Measurements from ENCODE around the gene UGT1A1.

The UGT1A1 gene

GRCh38 chr2:233817995-233818638 is 58.0 kb downstream of the UGT1A1 start:
- H3K27ac ChIP-seq (ENCODE audit: insufficient read depth in 1 of 2, low read depth in 1 of 2, low read length in 2 of 2, poor library complexity in 1 of 2, severe bottlenecking in 2 of 2), result no peak overlapping the region
- POLR2A ChIA-PET, result interaction anchor here (0.7 kb wide), 1 partner anchor 32 kb away, joined by 3 read pairs; no protein-coding TSS in a partner anchor
- peaks cover 0 to 4% (median 0%) of the 10 kb centered on the region in 5 experiments for H3K27me3 ChIP-seq (replicated peaks in 2 of 5; ENCODE audit: control insufficient read depth in 4 of 5, insufficient read depth in 5 of 5, low read length in 4 of 5)
- DNase-seq, result no peak
- H3K36me3 ChIP-seq (ENCODE audit: control insufficient read depth in 4 of 4, insufficient read depth in 4 of 4, low read length in 3 of 4), result no peaks in the 10 kb centered on the region
- CTCF ChIA-PET, result no interaction called here
- WGBS (ENCODE audit: insufficient coverage), result 100% methylated on average over 11 of the region's 11 CpGs
- H3K4me1 ChIP-seq (ENCODE audit: control extremely low read depth in 1 of 4, control insufficient read depth in 4 of 4, insufficient read depth in 4 of 4, low read length in 3 of 4), result no peaks in the 10 kb centered on the region
- H3K4me3 ChIP-seq (ENCODE audit: control insufficient read depth in 1 of 7, extremely low read depth in 1 of 7, insufficient read depth in 4 of 7, low read depth in 2 of 7, low read length in 6 of 7), result no peak overlapping the region
- H3K9me3 ChIP-seq (ENCODE audit: control extremely low read depth in 1 of 5, control insufficient read depth in 4 of 5, insufficient read depth in 2 of 5, low read depth in 1 of 5, low read length in 4 of 5), result no peaks in the 10 kb centered on the region

- 77% methylated on average over 10 of the region's 17 CpGs for WGBS (ENCODE audit: insufficient coverage)
- Histone ChIP-seq H3K27ac (ENCODE audit: insufficient read depth in 1 of 2, low read depth in 1 of 2, low read length in 2 of 2, poor library complexity in 1 of 2, severe bottlenecking in 2 of 2) (no peak overlapping the region), H3K36me3 (ENCODE audit: control insufficient read depth in 4 of 4, insufficient read depth in 4 of 4, low read length in 3 of 4) (no peaks in the 10 kb centered on the region), H3K4me1 (ENCODE audit: control extremely low read depth in 1 of 4, control insufficient read depth in 4 of 4, insufficient read depth in 4 of 4, low read length in 3 of 4) (no peaks in the 10 kb centered on the region), H3K4me3 (ENCODE audit: control insufficient read depth in 1 of 7, extremely low read depth in 1 of 7, insufficient read depth in 4 of 7, low read depth in 2 of 7, low read length in 6 of 7) (no peak overlapping the region), H3K27me3 (replicated peaks in 2 of 5; ENCODE audit: control insufficient read depth in 4 of 5, insufficient read depth in 5 of 5, low read length in 4 of 5) (peaks cover 0 to 4% (median 0%) of the 10 kb centered on the region in 5 experiments), H3K9me3 (ENCODE audit: control extremely low read depth in 1 of 5, control insufficient read depth in 4 of 5, insufficient read depth in 2 of 5, low read depth in 1 of 5, low read length in 4 of 5) (no peaks in the 10 kb centered on the region)
- DNase-seq, result no peak
- ChIA-PET CTCF (no interaction called here), POLR2A (no interaction called here)
Observed at GRCh38 chr2:233818639-233819621, 58.9 kb downstream of the UGT1A1 start.

GRCh38 chr2:233819884-233820773 is 60.1 kb downstream of the UGT1A1 start:
- no peak overlapping the region for H3K4me3 ChIP-seq (ENCODE audit: control insufficient read depth in 1 of 7, extremely low read depth in 1 of 7, insufficient read depth in 4 of 7, low read depth in 2 of 7, low read length in 6 of 7)
- H3K9me3 ChIP-seq (ENCODE audit: control extremely low read depth in 1 of 5, control insufficient read depth in 4 of 5, insufficient read depth in 2 of 5, low read depth in 1 of 5, low read length in 4 of 5), result no peaks in the 10 kb centered on the region
- no peaks in the 10 kb centered on the region for H3K4me1 ChIP-seq (ENCODE audit: control extremely low read depth in 1 of 4, control insufficient read depth in 4 of 4, insufficient read depth in 4 of 4, low read length in 3 of 4)
- H3K36me3 ChIP-seq (ENCODE audit: control insufficient read depth in 4 of 4, insufficient read depth in 4 of 4, low read length in 3 of 4), result no peaks in the 10 kb centered on the region
- POLR2A ChIA-PET, result interaction anchor here (0.7 kb wide), 1 partner anchor 10 kb away, joined by 3 read pairs; no protein-coding TSS in a partner anchor
- no peak for DNase-seq
- WGBS (ENCODE audit: insufficient coverage), result 91% methylated on average over 14 of the region's 18 CpGs
- CTCF ChIA-PET, result no interaction called here
- H3K27me3 ChIP-seq (replicated peaks in 2 of 5; ENCODE audit: control insufficient read depth in 4 of 5, insufficient read depth in 5 of 5, low read length in 4 of 5), result no peaks in the 10 kb centered on the region
- H3K27ac ChIP-seq (ENCODE audit: insufficient read depth in 1 of 2, low read depth in 1 of 2, low read length in 2 of 2, poor library complexity in 1 of 2, severe bottlenecking in 2 of 2), result no peak overlapping the region

GRCh38 chr2:233820774-233821105 is 60.7 kb downstream of the UGT1A1 start:
- ChIA-PET CTCF (no interaction called here), POLR2A (interaction anchor here (0.7 kb wide), 1 partner anchor 9 kb away, joined by 3 read pairs; no protein-coding TSS in a partner anchor)
- Histone ChIP-seq H3K27me3 (replicated peaks in 2 of 5; ENCODE audit: control insufficient read depth in 4 of 5, insufficient read depth in 5 of 5, low read length in 4 of 5) (no peaks in the 10 kb centered on the region), H3K4me1 (ENCODE audit: control extremely low read depth in 1 of 4, control insufficient read depth in 4 of 4, insufficient read depth in 4 of 4, low read length in 3 of 4) (no peaks in the 10 kb centered on the region), H3K27ac (ENCODE audit: insufficient read depth in 1 of 2, low read depth in 1 of 2, low read length in 2 of 2, poor library complexity in 1 of 2, severe bottlenecking in 2 of 2) (no peak overlapping the region), H3K4me3 (ENCODE audit: control insufficient read depth in 1 of 7, extremely low read depth in 1 of 7, insufficient read depth in 4 of 7, low read depth in 2 of 7, low read length in 6 of 7) (no peak overlapping the region), H3K9me3 (ENCODE audit: control extremely low read depth in 1 of 5, control insufficient read depth in 4 of 5, insufficient read depth in 2 of 5, low read depth in 1 of 5, low read length in 4 of 5) (no peaks in the 10 kb centered on the region), H3K36me3 (ENCODE audit: control insufficient read depth in 4 of 4, insufficient read depth in 4 of 4, low read length in 3 of 4) (no peaks in the 10 kb centered on the region)
- no peak for DNase-seq
- WGBS (ENCODE audit: insufficient coverage), result 93% methylated on average over 3 of the region's 6 CpGs

GRCh38 chr2:233821196-233821595 is 61.1 kb downstream of the UGT1A1 start:
- no peaks in the 10 kb centered on the region for H3K4me1 ChIP-seq (ENCODE audit: control extremely low read depth in 1 of 4, control insufficient read depth in 4 of 4, insufficient read depth in 4 of 4, low read length in 3 of 4)
- ChIA-PET POLR2A (no interaction called here), CTCF (no interaction called here)
- H3K36me3 ChIP-seq (ENCODE audit: control insufficient read depth in 4 of 4, insufficient read depth in 4 of 4, low read length in 3 of 4), result no peaks in the 10 kb centered on the region
- no peak for DNase-seq
- no peaks in the 10 kb centered on the region for H3K9me3 ChIP-seq (ENCODE audit: control extremely low read depth in 1 of 5, control insufficient read depth in 4 of 5, insufficient read depth in 2 of 5, low read depth in 1 of 5, low read length in 4 of 5)
- no peak overlapping the region for H3K4me3 ChIP-seq (ENCODE audit: control insufficient read depth in 1 of 7, extremely low read depth in 1 of 7, insufficient read depth in 4 of 7, low read depth in 2 of 7, low read length in 6 of 7)
- H3K27ac ChIP-seq (ENCODE audit: insufficient read depth in 1 of 2, low read depth in 1 of 2, low read length in 2 of 2, poor library complexity in 1 of 2, severe bottlenecking in 2 of 2), result no peak overlapping the region
- 100% methylated on average over 3 of the region's 3 CpGs for WGBS (ENCODE audit: insufficient coverage)
- H3K27me3 ChIP-seq (replicated peaks in 2 of 5; ENCODE audit: control insufficient read depth in 4 of 5, insufficient read depth in 5 of 5, low read length in 4 of 5), result no peaks in the 10 kb centered on the region

GRCh38 chr2:233821709-233822100 is 61.6 kb downstream of the UGT1A1 start:
- H3K27me3 ChIP-seq (replicated peaks in 2 of 5; ENCODE audit: control insufficient read depth in 4 of 5, insufficient read depth in 5 of 5, low read length in 4 of 5), result no peaks in the 10 kb centered on the region
- CTCF ChIA-PET, result no interaction called here

More at GRCh38 chr2:233821709-233822100, 61.6 kb downstream of the UGT1A1 start:
- no peaks in the 10 kb centered on the region for H3K4me1 ChIP-seq (ENCODE audit: control extremely low read depth in 1 of 4, control insufficient read depth in 4 of 4, insufficient read depth in 4 of 4, low read length in 3 of 4)
- H3K9me3 ChIP-seq (ENCODE audit: control extremely low read depth in 1 of 5, control insufficient read depth in 4 of 5, insufficient read depth in 2 of 5, low read depth in 1 of 5, low read length in 4 of 5), result no peaks in the 10 kb centered on the region
- H3K27ac ChIP-seq (ENCODE audit: insufficient read depth in 1 of 2, low read depth in 1 of 2, low read length in 2 of 2, poor library complexity in 1 of 2, severe bottlenecking in 2 of 2), result no peak overlapping the region
- POLR2A ChIA-PET, result no interaction called here
- no peaks in the 10 kb centered on the region for H3K36me3 ChIP-seq (ENCODE audit: control insufficient read depth in 4 of 4, insufficient read depth in 4 of 4, low read length in 3 of 4)
- WGBS (ENCODE audit: insufficient coverage), result 94% methylated on average over 5 of the region's 8 CpGs
- no peak overlapping the region for H3K4me3 ChIP-seq (ENCODE audit: control insufficient read depth in 1 of 7, extremely low read depth in 1 of 7, insufficient read depth in 4 of 7, low read depth in 2 of 7, low read length in 6 of 7)
- DNase-seq, result no peak
